Lower leg skin (tissue), 3 donors: ENCODE data around the gene CFDP1.

Experiments
- POLR2A ChIP-seq, 2 donors: fragments of 450-650 bp; IDR thresholded peaks; one replicate each; pipeline ENCODE4 v1.6.1; 2016 to 2017; ENCODE audit warnings: antibody characterized with exemption in 2 of 2, mild to moderate bottlenecking in 1 of 2, moderate library complexity in 1 of 2
- TF ChIP-seq, protein P1 (sequence below), 3 donors: fragments of 450-650 bp; IDR thresholded peaks; one replicate each; pipeline ENCODE4 v1.5.1; 2016; ENCODE audit warnings: antibody characterized with exemption in 3 of 3, mild to moderate bottlenecking in 3 of 3, moderate library complexity in 2 of 3

DNA sequence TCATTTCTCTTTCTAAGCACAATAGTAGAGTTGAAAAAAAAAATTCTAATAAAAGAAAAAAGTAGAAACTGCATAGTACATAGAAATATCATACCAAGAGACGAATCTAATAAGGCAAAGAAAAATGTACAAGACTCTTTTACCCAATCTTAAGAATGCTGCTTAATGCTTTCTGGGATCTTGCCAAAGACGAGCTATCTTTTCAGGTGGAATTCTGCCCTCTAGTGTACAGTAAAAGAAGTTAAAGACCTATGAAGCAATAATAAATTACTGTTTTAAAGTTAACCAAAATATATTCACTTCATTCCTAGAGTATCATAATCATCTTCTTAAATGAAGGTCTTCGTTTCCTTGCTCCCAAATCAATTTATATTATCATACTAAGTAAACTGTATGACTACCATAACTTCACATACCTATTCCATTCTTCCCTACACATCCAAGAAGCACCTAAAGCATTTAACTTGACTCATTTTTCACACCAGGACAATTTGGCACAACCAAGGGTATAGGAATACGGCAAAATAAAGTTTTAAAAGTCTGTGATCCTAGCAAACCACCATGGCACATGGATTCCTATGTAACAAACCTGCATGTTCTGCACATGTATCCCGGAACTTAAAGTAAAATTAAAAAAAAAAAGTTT is 47.7 kb downstream of the CFDP1 start:
- TF ChIP-seq, protein P1, sequence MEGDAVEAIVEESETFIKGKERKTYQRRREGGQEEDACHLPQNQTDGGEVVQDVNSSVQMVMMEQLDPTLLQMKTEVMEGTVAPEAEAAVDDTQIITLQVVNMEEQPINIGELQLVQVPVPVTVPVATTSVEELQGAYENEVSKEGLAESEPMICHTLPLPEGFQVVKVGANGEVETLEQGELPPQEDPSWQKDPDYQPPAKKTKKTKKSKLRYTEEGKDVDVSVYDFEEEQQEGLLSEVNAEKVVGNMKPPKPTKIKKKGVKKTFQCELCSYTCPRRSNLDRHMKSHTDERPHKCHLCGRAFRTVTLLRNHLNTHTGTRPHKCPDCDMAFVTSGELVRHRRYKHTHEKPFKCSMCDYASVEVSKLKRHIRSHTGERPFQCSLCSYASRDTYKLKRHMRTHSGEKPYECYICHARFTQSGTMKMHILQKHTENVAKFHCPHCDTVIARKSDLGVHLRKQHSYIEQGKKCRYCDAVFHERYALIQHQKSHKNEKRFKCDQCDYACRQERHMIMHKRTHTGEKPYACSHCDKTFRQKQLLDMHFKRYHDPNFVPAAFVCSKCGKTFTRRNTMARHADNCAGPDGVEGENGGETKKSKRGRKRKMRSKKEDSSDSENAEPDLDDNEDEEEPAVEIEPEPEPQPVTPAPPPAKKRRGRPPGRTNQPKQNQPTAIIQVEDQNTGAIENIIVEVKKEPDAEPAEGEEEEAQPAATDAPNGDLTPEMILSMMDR (IDR thresholded peaks at IDR 0.05), result peak in 1 of 3 donors; percentile 30
- TF ChIP-seq POLR2A (IDR thresholded peaks at IDR 0.05), result no peak
